ENCODE results near the gene CMPK2.

Gene CMPK2

DNA sequence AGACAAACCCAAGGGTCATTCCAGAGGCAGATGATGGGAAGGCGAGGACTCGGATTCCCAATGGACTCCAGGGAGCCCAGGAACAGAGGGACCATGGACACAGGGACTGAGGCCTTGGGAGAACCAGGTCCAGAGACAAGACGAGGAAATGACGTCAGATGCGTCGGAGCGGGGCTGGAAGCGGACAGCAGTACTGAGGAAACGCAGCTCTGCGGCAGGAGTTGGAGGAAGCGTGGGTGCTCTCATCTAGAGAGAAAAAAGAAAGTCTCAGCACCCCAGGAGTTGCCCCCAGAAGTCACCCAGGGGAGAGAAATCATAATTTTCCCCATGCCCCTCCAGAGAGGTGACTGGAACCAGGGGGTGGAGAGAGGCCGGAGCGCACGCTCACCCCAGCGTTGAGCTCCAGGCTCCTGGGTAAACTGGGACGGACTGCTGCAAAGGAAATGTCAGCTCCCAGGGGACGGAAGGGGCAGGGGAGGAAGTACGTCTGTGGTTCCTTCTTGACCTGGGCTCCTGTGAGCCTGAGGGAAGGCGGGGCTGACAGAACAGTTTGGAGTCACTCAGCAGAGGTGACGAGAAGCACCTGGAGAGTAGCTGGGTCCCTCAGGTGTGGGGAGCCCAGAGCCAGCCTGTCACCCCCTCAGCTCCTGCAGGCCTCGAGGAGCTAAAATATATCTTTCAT is 44.7 kb downstream of the CMPK2 start:
- H3K4me3 ChIP-seq (ENCODE audit: low read length): no peak overlapping the region
- DNase-seq (ENCODE audit: low read depth, low spot score): no peak

DNA sequence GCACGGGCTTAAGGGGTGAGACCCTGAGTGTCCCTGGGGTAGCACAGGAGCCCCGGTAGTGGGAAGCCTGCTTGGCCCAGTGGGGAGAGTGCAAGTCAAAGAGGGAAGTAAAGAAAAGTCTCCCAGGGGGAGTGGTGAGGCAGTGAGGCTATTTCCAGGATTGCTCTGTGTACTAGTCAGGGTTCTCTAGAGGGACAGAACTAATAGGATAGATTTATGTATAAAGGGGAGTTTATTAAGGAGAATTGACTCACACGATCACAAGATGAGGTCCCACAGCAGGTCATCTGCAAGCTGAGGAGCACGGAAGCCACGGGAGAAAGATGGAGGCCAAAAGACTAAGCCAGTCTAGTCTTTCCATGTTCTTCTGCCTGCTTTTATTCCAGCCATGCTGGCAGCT is 45.5 kb downstream of the CMPK2 start:
- no peak overlapping the region for H3K4me3 ChIP-seq (ENCODE audit: low read length)
- DNase-seq (ENCODE audit: low read depth, low spot score): no peak

DNA sequence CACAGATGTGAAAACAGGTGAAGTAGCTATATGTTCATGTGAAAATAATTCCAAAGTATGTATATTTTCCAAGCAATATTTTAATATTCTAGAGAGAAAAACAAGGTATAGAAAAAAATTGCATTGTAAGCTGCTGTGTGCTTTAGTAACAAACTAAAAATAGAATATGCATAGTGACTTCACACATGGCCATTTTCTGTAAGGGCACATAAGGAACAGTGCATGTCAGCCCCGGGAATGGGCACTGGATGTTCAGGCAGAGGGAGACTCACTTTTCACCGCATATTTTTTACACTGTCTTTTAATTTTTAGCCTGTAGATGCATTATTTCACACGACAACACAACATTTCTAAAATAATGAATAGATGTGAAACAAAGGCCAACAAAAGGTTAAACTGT is 46.0 kb downstream of the CMPK2 start:
- no peak overlapping the region for H3K4me3 ChIP-seq (ENCODE audit: low read length)

GRCh38 chr2:6818012-6818411 is 47.7 kb downstream of the CMPK2 start:
- DNase-seq (ENCODE audit: low read depth, low spot score): no peak
- no peak overlapping the region for H3K4me3 ChIP-seq (ENCODE audit: low read length)

More for the DNA sequence above, 46.0 kb downstream of the CMPK2 start:
- no peak for DNase-seq (ENCODE audit: low read depth, low spot score)

DNA sequence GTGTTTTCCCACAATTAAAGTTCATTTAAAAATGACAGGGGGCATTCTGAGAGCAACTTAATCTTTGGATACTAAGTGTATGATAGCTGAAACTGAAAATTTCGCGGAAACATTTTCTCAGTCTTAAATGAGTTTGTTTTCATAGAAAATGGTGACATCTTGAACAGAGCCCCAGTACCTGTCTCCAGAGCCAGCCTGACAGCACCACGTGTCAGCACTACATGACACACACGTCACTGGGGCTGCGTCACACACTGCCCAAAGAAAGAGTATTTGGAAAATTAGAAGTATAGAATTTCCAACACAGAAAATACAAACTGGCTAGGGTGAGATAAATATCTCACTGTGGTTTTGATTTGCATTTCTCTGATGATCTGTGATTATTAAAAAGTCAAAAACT is 50.8 kb downstream of the CMPK2 start:
- H3K4me3 ChIP-seq (ENCODE audit: low read length): no peak overlapping the region
- no peak for DNase-seq (ENCODE audit: low read depth, low spot score)

DNA sequence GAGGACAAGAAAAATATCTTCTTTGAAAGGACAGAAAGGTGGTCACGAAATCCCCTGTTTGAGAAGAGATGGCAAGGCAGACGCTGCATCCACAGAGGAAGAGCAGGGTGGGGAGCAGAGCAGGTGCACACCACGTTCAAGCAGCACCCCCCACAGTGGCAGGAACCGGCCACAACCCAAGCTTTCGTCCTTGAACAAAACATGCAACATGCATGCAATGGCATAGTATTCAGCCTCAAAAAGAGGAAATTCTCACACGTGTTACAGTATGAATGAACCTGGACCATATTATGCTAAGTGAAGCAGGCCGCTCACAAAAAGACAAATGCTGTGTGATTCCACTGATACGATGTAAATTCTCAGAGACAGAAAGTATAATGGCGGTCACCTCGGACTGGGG is 51.4 kb downstream of the CMPK2 start:
- no peak overlapping the region for H3K4me3 ChIP-seq (ENCODE audit: low read length)
- no peak for DNase-seq (ENCODE audit: low read depth, low spot score)

DNA sequence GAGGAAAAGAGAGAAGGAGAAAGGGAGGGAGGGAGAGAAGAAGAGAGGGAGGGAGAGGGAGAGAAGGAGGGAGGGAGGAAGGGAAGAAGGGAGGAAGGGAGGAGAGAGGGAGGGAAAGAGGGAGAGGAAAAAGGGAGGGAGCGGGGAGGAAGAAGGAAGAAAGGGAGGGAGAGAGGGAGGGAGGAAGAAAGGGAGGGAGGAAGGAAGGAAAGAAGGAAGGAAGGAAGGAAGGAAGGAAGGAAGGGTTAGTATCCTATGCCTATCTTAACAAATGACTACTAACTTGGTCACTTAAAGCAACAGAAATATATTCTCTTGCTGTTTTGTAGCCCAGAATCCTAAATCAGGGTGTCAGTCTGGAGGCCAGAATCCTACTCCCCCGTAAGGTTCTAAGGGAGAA is 52.1 kb downstream of the CMPK2 start:
- H3K4me3 ChIP-seq (ENCODE audit: low read length): no peak overlapping the region
- no peak for DNase-seq (ENCODE audit: low read depth, low spot score)

DNA sequence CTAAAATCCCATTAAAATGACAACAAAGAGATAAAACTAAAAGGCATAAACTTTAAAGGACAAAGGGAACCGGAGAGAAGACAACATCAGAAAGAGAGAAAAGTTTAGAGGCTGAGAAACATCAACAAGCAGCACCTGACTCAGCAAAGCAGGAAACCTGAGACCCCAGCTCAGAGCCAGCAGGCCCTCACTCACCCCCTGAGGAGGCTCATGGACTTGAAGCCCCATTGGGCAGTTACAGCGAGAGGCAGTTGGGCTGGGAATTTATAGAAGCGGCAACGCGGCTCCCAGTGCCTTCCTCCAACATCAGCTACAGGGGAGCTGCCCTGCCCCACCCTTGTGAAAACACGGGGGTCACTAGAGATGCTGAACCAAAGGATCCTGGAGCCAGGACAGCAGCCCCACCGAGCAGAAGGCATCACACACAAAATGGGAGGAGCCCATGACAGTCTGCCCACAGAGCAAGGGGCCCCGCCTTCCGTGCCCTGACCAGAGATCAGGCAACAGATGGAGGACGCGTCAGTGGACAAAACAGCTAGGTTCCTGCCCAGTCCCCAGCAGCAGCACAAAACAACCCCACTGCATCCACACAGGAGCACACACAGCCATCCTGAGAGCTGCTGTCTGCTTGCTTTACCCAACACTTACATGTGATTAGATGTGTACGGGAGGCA is 52.7 kb downstream of the CMPK2 start:
- DNase-seq (ENCODE audit: low read depth, low spot score): no peak
- no peak overlapping the region for H3K4me3 ChIP-seq (ENCODE audit: low read length)

- no peak for DNase-seq (ENCODE audit: low read depth, low spot score)
- no peak overlapping the region for H3K4me3 ChIP-seq (ENCODE audit: low read length)
Measured at GRCh38 chr2:6810961-6811360, 54.7 kb downstream of the CMPK2 start.

DNA sequence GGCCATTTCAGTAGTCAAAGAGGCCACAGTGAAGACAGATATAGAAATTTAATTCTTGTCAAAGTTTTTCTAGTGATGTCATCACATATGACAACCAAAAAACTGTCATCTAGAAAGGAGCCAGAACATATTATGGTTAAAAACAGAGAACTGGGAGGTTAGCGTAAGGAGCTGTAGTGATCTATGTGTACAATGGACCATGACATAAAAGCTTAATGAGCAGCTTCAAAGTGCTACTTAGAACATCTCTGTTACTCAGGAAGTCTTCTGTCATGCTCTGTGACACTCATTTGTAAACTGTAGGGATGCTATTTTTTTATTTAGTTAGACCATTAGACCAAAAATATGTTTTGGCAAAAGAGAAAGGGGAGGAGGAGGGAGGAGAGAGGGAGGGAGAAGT is 57.3 kb downstream of the CMPK2 start:
- DNase-seq (ENCODE audit: low read depth, low spot score): no peak
- no peak overlapping the region for H3K4me3 ChIP-seq (ENCODE audit: low read length)

DNA sequence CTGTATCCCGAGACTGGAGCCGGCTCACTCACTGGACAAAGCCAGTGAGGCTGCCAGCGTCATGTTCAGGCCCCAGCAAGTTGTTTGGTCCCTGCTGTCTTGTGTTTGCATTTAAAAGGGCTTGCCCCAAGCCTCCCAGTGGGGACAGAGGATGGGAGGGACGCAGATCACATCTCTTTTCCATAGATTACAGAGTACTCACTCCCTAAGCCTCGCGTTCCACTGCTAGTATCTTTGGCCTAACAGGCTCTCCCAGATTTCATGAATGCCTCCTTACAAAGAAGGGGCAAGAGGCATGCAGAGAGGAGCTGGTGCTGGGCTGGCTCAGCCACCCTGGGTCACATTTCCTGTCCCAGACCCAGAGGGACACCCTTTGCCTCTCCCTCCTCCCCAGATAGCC is 59.1 kb downstream of the CMPK2 start:
- H3K4me3 ChIP-seq (ENCODE audit: low read length): no peak overlapping the region
- no peak for DNase-seq (ENCODE audit: low read depth, low spot score)

- DNase-seq (ENCODE audit: low read depth, low spot score): no peak
- H3K4me3 ChIP-seq (ENCODE audit: low read length): no peak overlapping the region
Measured at GRCh38 chr2:6800553-6800952, 65.2 kb downstream of the CMPK2 start.
